KOPT-K1 (cell line): Measurements from ENCODE around the gene NPY4R.
"Not testable (repeated sequence)": the region's sequence is repeated elsewhere in the genome, so short reads cannot be mapped to it uniquely, and the experiment has no call there.

Experiments
- H3K27ac ChIP-seq: fragments of 200-600 bp; sonication (generic); 2 replicates; pipeline ENCODE4 v1.5.1; 2016; ENCODE audit warnings: antibody characterized with exemption, mild to moderate bottlenecking, low read depth, low read length; ENCODE audit not compliant: poor library complexity, severe bottlenecking
- H3K36me3 ChIP-seq: fragments of 200-600 bp; sonication (generic); 2 replicates; pipeline ENCODE4 v1.5.1; 2017; ENCODE audit warnings: antibody characterized with exemption, mild to moderate bottlenecking, low read length, moderate library complexity; ENCODE audit not compliant: insufficient read depth
- H3K9me3 ChIP-seq: fragments of 200-600 bp; sonication (generic); 2 replicates; pipeline ENCODE4 v1.5.1; 2017; ENCODE audit warnings: antibody characterized with exemption, low read length, mild to moderate bottlenecking; ENCODE audit not compliant: insufficient read depth, poor library complexity, severe bottlenecking

The NPY4R gene

GRCh38 chr10:46465765-46466164 is at the start of gene NPY4R:
NPY4R (minus strand) TSS chr10:46465958; CDS start chr10:46462635, 3,323 bp downstream.
- H3K36me3 ChIP-seq, H3K27ac ChIP-seq, H3K9me3 ChIP-seq: not testable (repeated sequence)

GRCh38 chr10:46515366-46515765 is 49.6 kb upstream of the NPY4R start:
- Histone ChIP-seq H3K27ac (no peak overlapping the region), H3K36me3 (no peaks in the 10 kb centered on the region), H3K9me3 (no peaks in the 10 kb centered on the region)

- H3K27ac ChIP-seq = no peak overlapping the region
- H3K9me3 ChIP-seq = no peaks in the 10 kb centered on the region
- no peaks in the 10 kb centered on the region for H3K36me3 ChIP-seq
These were observed 49.1 kb upstream of the NPY4R start for GRCh38 chr10:46514899-46515298.

- H3K27ac ChIP-seq = no peak overlapping the region
- no peaks in the 10 kb centered on the region for H3K36me3 ChIP-seq
- no peaks in the 10 kb centered on the region for H3K9me3 ChIP-seq
These were observed 48.7 kb upstream of the NPY4R start for GRCh38 chr10:46514431-46514861.

GRCh38 chr10:46513333-46513732 is 47.6 kb upstream of the NPY4R start:
- not testable (repeated sequence) for H3K36me3 ChIP-seq, H3K27ac ChIP-seq, H3K9me3 ChIP-seq

GRCh38 chr10:46512725-46513124 is 47.0 kb upstream of the NPY4R start:
- H3K9me3 ChIP-seq, H3K27ac ChIP-seq, H3K36me3 ChIP-seq: not testable (repeated sequence)

- H3K27ac ChIP-seq, H3K36me3 ChIP-seq, H3K9me3 ChIP-seq: not testable (repeated sequence)
These were observed 46.2 kb upstream of the NPY4R start for GRCh38 chr10:46512002-46512401.

- not testable (repeated sequence) for H3K36me3 ChIP-seq, H3K9me3 ChIP-seq, H3K27ac ChIP-seq
These were observed 34.2 kb upstream of the NPY4R start for GRCh38 chr10:46499990-46500389.

GRCh38 chr10:46498985-46499703 is 33.4 kb upstream of the NPY4R start:
- not testable (repeated sequence) for H3K36me3 ChIP-seq, H3K9me3 ChIP-seq, H3K27ac ChIP-seq

GRCh38 chr10:46497878-46498277 is 32.1 kb upstream of the NPY4R start:
- H3K36me3 ChIP-seq, H3K27ac ChIP-seq, H3K9me3 ChIP-seq: not testable (repeated sequence)

- H3K27ac ChIP-seq, H3K36me3 ChIP-seq, H3K9me3 ChIP-seq: not testable (repeated sequence)
These were observed 31.6 kb upstream of the NPY4R start for GRCh38 chr10:46497401-46497800.

- H3K9me3 ChIP-seq, H3K36me3 ChIP-seq, H3K27ac ChIP-seq: not testable (repeated sequence)
These were observed 25.8 kb upstream of the NPY4R start for GRCh38 chr10:46491364-46492114.

- H3K9me3 ChIP-seq, H3K36me3 ChIP-seq, H3K27ac ChIP-seq: not testable (repeated sequence)
These were observed 24.5 kb upstream of the NPY4R start for GRCh38 chr10:46490285-46490684.

GRCh38 chr10:46486459-46486858 is 20.7 kb upstream of the NPY4R start:
- H3K27ac ChIP-seq, H3K36me3 ChIP-seq, H3K9me3 ChIP-seq: not testable (repeated sequence)

GRCh38 chr10:46474746-46475320 is 9.1 kb upstream of the NPY4R start:
- H3K27ac ChIP-seq, H3K36me3 ChIP-seq, H3K9me3 ChIP-seq: not testable (repeated sequence)

GRCh38 chr10:46473758-46474157 is 8.0 kb upstream of the NPY4R start:
- not testable (repeated sequence) for H3K9me3 ChIP-seq, H3K27ac ChIP-seq, H3K36me3 ChIP-seq
